ENCODE results near the gene CYP4A11.
"Not testable (repeated sequence)": the region's sequence is repeated elsewhere in the genome, so short reads cannot be mapped to it uniquely, and the experiment has no call there.

CYP4A11 gene

GRCh38 chr1:46941135-46941694 is at the start of gene CYP4A11:
Gene CYP4A11 (minus strand): TSS chr1:46941476. CDS start chr1:46941433, 43 bp downstream.
- DNase-seq: no peak

- DNase-seq: not testable (repeated sequence)
Measured at GRCh38 chr1:46990541-46990940, 49.3 kb upstream of the CYP4A11 start.

- no peak for DNase-seq
Measured at GRCh38 chr1:46983830-46984586, 42.7 kb upstream of the CYP4A11 start.

GRCh38 chr1:46983166-46983829 is 42.0 kb upstream of the CYP4A11 start:
- no peak for DNase-seq

GRCh38 chr1:46969014-46969619 is 27.8 kb upstream of the CYP4A11 start:
- DNase-seq: no peak

- not testable (repeated sequence) for DNase-seq
Measured at GRCh38 chr1:46962272-46962671, 21.0 kb upstream of the CYP4A11 start.

- DNase-seq: no peak
Measured at GRCh38 chr1:46961066-46961758, 19.9 kb upstream of the CYP4A11 start.

GRCh38 chr1:46960250-46960649 is 19.0 kb upstream of the CYP4A11 start:
- no peak for DNase-seq

- not testable (repeated sequence) for DNase-seq
Measured at GRCh38 chr1:46955116-46955515, 13.8 kb upstream of the CYP4A11 start.

- DNase-seq: not testable (repeated sequence)
Measured at GRCh38 chr1:46953847-46954246, 12.6 kb upstream of the CYP4A11 start.

GRCh38 chr1:46949417-46949666 is 8.1 kb upstream of the CYP4A11 start:
- DNase-seq: not testable (repeated sequence)

GRCh38 chr1:46948629-46949416 is 7.5 kb upstream of the CYP4A11 start:
- no peak for DNase-seq

GRCh38 chr1:46947706-46948105 is 6.4 kb upstream of the CYP4A11 start:
- DNase-seq: not testable (repeated sequence)

GRCh38 chr1:46942086-46942485 is 810 bp upstream of the CYP4A11 start:
- DNase-seq: no peak

GRCh38 chr1:46940307-46940706 is 969 bp downstream of the CYP4A11 start:
- no peak for DNase-seq

- no peak for DNase-seq
Measured at GRCh38 chr1:46937270-46937669, 4.0 kb downstream of the CYP4A11 start.

GRCh38 chr1:46936788-46937187 is 4.5 kb downstream of the CYP4A11 start:
- DNase-seq: no peak

- DNase-seq: not testable (repeated sequence)
Measured at GRCh38 chr1:46934852-46935251, 6.4 kb downstream of the CYP4A11 start.

GRCh38 chr1:46932020-46932419 is 9.3 kb downstream of the CYP4A11 start:
- DNase-seq: not testable (repeated sequence)

GRCh38 chr1:46931151-46931550 is 10.1 kb downstream of the CYP4A11 start:
- no peak for DNase-seq

GRCh38 chr1:46927249-46927835 is 13.9 kb downstream of the CYP4A11 start:
- DNase-seq: no peak

- DNase-seq: no peak
Measured at GRCh38 chr1:46910790-46911189, 30.5 kb downstream of the CYP4A11 start.
